GM19452 (cell line): Measurements from ENCODE around the gene TMEM164.

ENCODE experiments used
- ATAC-seq: cut with Tn5 transposase; IDR thresholded peaks from one replicate; pipeline ENCODE4 v1.9.1; 2021; ENCODE audit not compliant: unreplicated experiment

Gene TMEM164

GRCh38 chrX:110036162-110037033 lies 33.5 kb downstream of the TMEM164 start:
- no peak for ATAC-seq

- no peak for ATAC-seq
Observed at GRCh38 chrX:110037178-110037577, 34.3 kb downstream of the TMEM164 start.

- ATAC-seq = no peak
Observed at GRCh38 chrX:110038900-110039299, 36.0 kb downstream of the TMEM164 start.

- ATAC-seq = no peak
Observed at GRCh38 chrX:110041980-110042379, 39.1 kb downstream of the TMEM164 start.

GRCh38 chrX:110042496-110042895 lies 39.6 kb downstream of the TMEM164 start:
- no peak for ATAC-seq

GRCh38 chrX:110043506-110043905 lies 40.6 kb downstream of the TMEM164 start:
- no peak for ATAC-seq

GRCh38 chrX:110044346-110045249 lies 41.7 kb downstream of the TMEM164 start:
- ATAC-seq = no peak

- no peak for ATAC-seq
Observed at GRCh38 chrX:110045421-110045820, 42.5 kb downstream of the TMEM164 start.

GRCh38 chrX:110046001-110046400 lies 43.1 kb downstream of the TMEM164 start:
- no peak for ATAC-seq

GRCh38 chrX:110046971-110047370 lies 44.1 kb downstream of the TMEM164 start:
- ATAC-seq = no peak

GRCh38 chrX:110049096-110049495 lies 46.2 kb downstream of the TMEM164 start:
- no peak for ATAC-seq

- no peak for ATAC-seq
Observed at GRCh38 chrX:110050386-110050785, 47.5 kb downstream of the TMEM164 start.

GRCh38 chrX:110050901-110051300 lies 48.0 kb downstream of the TMEM164 start:
- no peak for ATAC-seq

GRCh38 chrX:110051559-110051958 lies 48.6 kb downstream of the TMEM164 start:
- ATAC-seq = no peak

GRCh38 chrX:110052303-110052702 lies 49.4 kb downstream of the TMEM164 start:
- ATAC-seq = no peak

- ATAC-seq = no peak
Observed at GRCh38 chrX:110053453-110053852, 50.5 kb downstream of the TMEM164 start.

GRCh38 chrX:110055616-110056015 lies 52.7 kb downstream of the TMEM164 start:
- ATAC-seq = no peak

GRCh38 chrX:110056419-110056818 lies 53.5 kb downstream of the TMEM164 start:
- ATAC-seq = no peak

- ATAC-seq = no peak
Observed at GRCh38 chrX:110059410-110059809, 56.5 kb downstream of the TMEM164 start.

GRCh38 chrX:110060317-110060716 lies 57.4 kb downstream of the TMEM164 start:
- no peak for ATAC-seq

- no peak for ATAC-seq
Observed at GRCh38 chrX:110060846-110061537, 58.1 kb downstream of the TMEM164 start.
